Measurements from ENCODE around the gene NFIA.

DNA sequence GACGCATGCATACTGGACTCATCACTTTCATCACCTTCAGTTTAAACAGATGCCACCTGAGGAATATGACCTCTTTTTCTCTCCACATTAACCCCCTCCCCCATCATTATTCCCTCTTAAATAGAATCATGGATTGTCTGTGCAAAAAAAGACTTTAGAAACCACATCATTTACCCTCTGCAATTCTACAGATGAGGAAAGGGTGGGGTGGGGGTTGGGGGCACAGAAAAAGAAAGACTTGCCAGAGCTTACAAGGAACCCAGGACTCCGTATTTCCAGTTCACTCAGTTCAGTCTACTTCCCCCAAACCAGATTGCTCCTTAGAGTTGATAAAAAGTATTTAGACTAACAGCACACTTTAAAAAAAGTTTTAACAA, 26.2 kb upstream of the NFIA start:
- no peak for TF ChIP-seq POLR2AphosphoS5 (IDR thresholded peaks at IDR 0.05; ENCODE audit: low read depth, low read length)
- no peak for TF ChIP-seq POLR2A (IDR thresholded peaks at IDR 0.05; ENCODE audit: low read depth, low read length)

All from GM12892 (cell line).